ENCODE data around the gene RGS14.
"Not testable (repeated sequence)": the region's sequence is repeated elsewhere in the genome, so short reads cannot be mapped to it uniquely, and the experiment has no call there.

The RGS14 gene

DNA sequence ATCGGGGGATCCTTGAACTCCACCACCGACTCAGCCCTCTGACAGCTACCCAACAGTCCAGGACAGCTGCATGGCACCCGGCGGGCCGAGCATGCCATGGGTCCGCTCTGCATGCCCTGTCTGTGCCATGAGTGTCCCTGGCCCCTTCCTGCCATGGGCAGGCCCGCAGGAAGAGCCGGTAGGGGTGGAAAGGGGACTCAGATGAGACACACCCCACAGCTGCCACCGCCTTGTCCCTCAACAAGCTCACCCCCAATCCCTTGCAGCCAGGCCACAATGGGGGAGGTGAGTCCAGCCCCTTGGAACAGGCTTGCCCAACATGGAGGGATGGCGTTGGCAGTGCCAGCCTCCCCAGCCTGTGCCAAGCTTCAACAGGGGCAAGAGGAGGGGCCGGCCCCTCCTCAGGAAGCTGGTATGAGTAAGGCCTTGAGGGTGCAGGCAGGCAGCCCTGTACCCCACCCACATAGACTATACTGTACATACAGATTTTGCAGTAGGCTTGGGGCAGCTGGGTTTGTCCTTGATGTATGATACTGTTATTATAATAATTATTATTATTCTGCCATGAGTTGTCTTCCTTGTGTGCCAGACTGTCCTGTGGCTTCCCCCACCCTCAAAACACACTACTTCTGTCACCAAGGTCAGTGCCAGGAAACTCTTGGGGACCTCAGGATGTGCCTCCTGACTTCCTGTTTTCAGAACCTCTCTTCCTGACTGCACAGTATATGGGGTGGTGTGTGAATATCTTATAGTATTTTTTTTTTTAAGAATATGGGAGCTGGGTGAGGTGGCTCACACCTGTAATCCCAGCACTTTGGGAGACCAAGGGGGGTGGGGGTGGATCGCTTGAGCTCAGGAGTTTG lies 14.5 kb downstream of the RGS14 start:
- H3K36me3 ChIP-seq (ENCODE audit: control insufficient read depth, insufficient read depth, low read length), result 0 out of 2 replicates have a peak, but pooled peaks cover 4% of the 10 kb centered on the region
- no CpG with 5 or more reads among the region's 12 CpGs for WGBS (ENCODE audit: insufficient coverage, insufficient read length)
- no peaks in the 10 kb centered on the region for H3K9me3 ChIP-seq (ENCODE audit: control insufficient read depth, insufficient read depth, low read length)
- peaks cover 5% of the 10 kb centered on the region; the same call in 1 of the 2 replicates for H3K4me1 ChIP-seq (ENCODE audit: control insufficient read depth, insufficient read depth, low read length)
- H3K4me3 ChIP-seq (ENCODE audit: low read length), result no peak overlapping the region
- no peak overlapping the region for H3K27ac ChIP-seq (ENCODE audit: low read length)
- H3K27me3 ChIP-seq (ENCODE audit: control insufficient read depth, insufficient read depth, low read length), result no peaks in the 10 kb centered on the region
- DNase-seq (ENCODE audit: low read depth, low spot score), result no peak

DNA sequence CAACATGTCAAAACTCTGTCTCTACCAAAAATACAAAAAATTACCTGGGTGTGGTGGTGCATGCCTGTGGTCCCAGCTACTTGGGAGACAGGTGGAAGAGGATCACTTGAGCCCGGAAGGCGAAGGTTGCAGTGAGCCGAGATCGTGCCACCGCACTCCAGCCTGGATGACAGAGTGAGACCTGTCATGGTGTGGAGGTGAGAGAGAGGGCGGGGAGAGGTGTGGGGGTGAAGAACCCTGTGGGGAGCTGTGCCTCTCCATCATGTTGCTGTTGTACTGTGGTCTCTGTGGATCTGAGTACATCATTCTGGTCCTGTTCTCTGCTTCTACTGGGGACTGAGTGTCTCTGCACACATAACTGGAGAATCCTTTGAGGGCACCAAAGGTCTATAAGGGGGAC lies 15.2 kb downstream of the RGS14 start:
- H3K27ac ChIP-seq (ENCODE audit: low read length), result no peak overlapping the region
- no peaks in the 10 kb centered on the region for H3K9me3 ChIP-seq (ENCODE audit: control insufficient read depth, insufficient read depth, low read length)
- H3K27me3 ChIP-seq (ENCODE audit: control insufficient read depth, insufficient read depth, low read length), result no peaks in the 10 kb centered on the region
- H3K36me3 ChIP-seq (ENCODE audit: control insufficient read depth, insufficient read depth, low read length), result 0 out of 2 replicates have a peak, but pooled peaks cover 4% of the 10 kb centered on the region
- WGBS (ENCODE audit: insufficient coverage, insufficient read length), result no CpG with 5 or more reads among the region's 6 CpGs
- no peak for DNase-seq (ENCODE audit: low read depth, low spot score)
- no peak overlapping the region for H3K4me3 ChIP-seq (ENCODE audit: low read length)
- peaks cover 8% of the 10 kb centered on the region; the same call in 1 of the 2 replicates for H3K4me1 ChIP-seq (ENCODE audit: control insufficient read depth, insufficient read depth, low read length)

DNA sequence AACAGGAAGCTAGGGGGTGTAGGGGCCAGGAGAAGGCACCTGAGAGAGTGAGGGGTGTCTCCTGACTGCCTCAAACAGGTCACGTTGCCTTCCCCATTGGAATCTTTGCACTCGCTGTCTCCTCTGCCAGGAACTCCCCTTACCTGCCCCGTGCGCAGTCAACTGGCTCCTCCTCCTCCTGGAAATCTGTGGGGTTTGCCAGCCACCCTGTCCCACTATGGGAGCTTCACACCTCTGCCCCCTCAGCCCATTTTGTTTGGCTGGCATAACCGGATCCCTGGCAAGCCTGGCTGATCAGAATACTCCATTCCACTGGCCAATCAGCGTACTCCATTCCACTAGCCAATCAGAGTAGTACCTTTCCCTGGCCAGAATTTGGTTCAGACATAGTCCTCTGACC lies 16.1 kb downstream of the RGS14 start:
- H3K27ac ChIP-seq (ENCODE audit: low read length), result no peak overlapping the region
- H3K9me3 ChIP-seq (ENCODE audit: control insufficient read depth, insufficient read depth, low read length), result no peaks in the 10 kb centered on the region
- no peak for DNase-seq (ENCODE audit: low read depth, low spot score)
- peaks cover 8% of the 10 kb centered on the region; the same call in 1 of the 2 replicates for H3K4me1 ChIP-seq (ENCODE audit: control insufficient read depth, insufficient read depth, low read length)
- H3K36me3 ChIP-seq (ENCODE audit: control insufficient read depth, insufficient read depth, low read length), result 0 out of 2 replicates have a peak, but pooled peaks cover 4% of the 10 kb centered on the region
- WGBS (ENCODE audit: insufficient coverage, insufficient read length), result no CpG with 5 or more reads among the region's 6 CpGs
- H3K4me3 ChIP-seq (ENCODE audit: low read length), result no peak overlapping the region
- H3K27me3 ChIP-seq (ENCODE audit: control insufficient read depth, insufficient read depth, low read length), result no peaks in the 10 kb centered on the region

DNA sequence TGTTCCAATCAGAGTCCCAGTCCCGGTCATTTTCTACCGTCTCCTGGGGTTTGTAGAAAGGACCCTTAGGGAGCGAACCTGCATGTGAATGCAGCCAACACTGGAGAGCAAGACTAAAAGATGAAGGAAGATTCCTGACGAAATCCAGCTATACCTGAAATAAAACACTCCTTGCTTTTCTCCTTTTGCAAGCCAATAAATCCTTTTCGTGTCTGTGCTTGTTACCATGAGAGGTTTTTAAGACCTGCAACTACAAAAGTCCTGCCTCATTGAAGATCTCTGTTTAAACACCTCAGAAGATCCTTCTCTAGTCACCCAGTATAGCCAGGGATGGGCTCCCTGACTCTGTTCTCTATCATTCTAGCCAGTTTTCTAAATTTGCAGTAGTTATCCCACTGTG lies 16.5 kb downstream of the RGS14 start:
- Histone ChIP-seq H3K36me3 (ENCODE audit: control insufficient read depth, insufficient read depth, low read length) (0 out of 2 replicates have a peak, but pooled peaks cover 4% of the 10 kb centered on the region), H3K4me1 (ENCODE audit: control insufficient read depth, insufficient read depth, low read length) (peaks cover 8% of the 10 kb centered on the region; the same call in 1 of the 2 replicates), H3K27me3 (ENCODE audit: control insufficient read depth, insufficient read depth, low read length) (no peaks in the 10 kb centered on the region), H3K9me3 (ENCODE audit: control insufficient read depth, insufficient read depth, low read length) (no peaks in the 10 kb centered on the region), H3K27ac (ENCODE audit: low read length) (no peak overlapping the region), H3K4me3 (ENCODE audit: low read length) (no peak overlapping the region)
- DNase-seq (ENCODE audit: low read depth, low spot score), result no peak
- no CpG with 5 or more reads among the region's 5 CpGs for WGBS (ENCODE audit: insufficient coverage, insufficient read length)

DNA sequence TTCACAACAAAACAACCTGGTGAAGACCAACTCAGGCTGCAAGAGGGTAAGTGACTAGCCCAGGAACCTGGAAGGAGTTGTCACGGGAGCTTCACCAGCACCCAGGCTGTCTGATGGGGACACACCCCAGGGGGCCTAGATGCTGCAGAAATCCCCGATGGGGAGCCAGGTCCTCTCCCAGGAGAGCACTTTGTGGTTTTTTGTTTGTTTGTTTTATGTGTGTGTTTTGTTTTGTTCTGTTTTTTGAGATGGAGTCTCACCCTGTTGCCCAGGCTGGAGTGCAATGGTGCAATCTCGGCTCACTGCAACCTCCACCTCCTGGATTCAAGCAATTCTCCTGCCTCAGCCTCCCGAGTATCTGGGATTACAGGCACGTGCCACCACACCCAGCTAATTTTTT lies 17.8 kb downstream of the RGS14 start:
- not testable (repeated sequence) for H3K4me3 ChIP-seq (ENCODE audit: low read length); H3K9me3 ChIP-seq (ENCODE audit: control insufficient read depth, insufficient read depth, low read length); H3K36me3 ChIP-seq (ENCODE audit: control insufficient read depth, insufficient read depth, low read length); H3K27ac ChIP-seq (ENCODE audit: low read length); H3K27me3 ChIP-seq (ENCODE audit: control insufficient read depth, insufficient read depth, low read length); H3K4me1 ChIP-seq (ENCODE audit: control insufficient read depth, insufficient read depth, low read length); DNase-seq (ENCODE audit: low read depth, low spot score)
- no CpG with 5 or more reads among the region's 5 CpGs for WGBS (ENCODE audit: insufficient coverage, insufficient read length)

DNA sequence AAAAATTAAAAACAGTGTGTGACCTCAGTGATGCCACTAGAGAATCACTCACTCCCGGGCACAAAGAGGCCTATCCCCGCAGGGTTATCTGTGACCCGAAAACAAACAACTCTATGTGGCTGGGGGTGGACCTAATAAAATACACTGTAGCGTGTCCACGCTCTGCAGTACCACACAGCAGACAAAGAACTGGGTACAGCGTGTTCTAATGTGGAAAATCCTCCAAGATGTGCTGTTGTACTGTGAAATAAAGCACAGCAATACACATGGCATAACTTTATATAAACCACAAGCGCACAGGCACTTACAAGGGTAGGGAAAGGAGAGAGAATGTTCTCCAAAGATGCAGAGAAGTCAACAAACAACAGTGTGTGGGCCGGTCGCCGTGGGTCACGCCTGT lies 18.4 kb downstream of the RGS14 start:
- no CpG with 5 or more reads among the region's 11 CpGs for WGBS (ENCODE audit: insufficient coverage, insufficient read length)
- H3K4me3 ChIP-seq (ENCODE audit: low read length), result no peak overlapping the region
- 0 out of 2 replicates have a peak, but pooled peaks cover 4% of the 10 kb centered on the region for H3K36me3 ChIP-seq (ENCODE audit: control insufficient read depth, insufficient read depth, low read length)
- H3K27me3 ChIP-seq (ENCODE audit: control insufficient read depth, insufficient read depth, low read length), result no peaks in the 10 kb centered on the region
- no peak overlapping the region for H3K27ac ChIP-seq (ENCODE audit: low read length)
- no peaks in the 10 kb centered on the region for H3K9me3 ChIP-seq (ENCODE audit: control insufficient read depth, insufficient read depth, low read length)
- no peak for DNase-seq (ENCODE audit: low read depth, low spot score)
- H3K4me1 ChIP-seq (ENCODE audit: control insufficient read depth, insufficient read depth, low read length), result peaks cover 5% of the 10 kb centered on the region; the same call in 1 of the 2 replicates

DNA sequence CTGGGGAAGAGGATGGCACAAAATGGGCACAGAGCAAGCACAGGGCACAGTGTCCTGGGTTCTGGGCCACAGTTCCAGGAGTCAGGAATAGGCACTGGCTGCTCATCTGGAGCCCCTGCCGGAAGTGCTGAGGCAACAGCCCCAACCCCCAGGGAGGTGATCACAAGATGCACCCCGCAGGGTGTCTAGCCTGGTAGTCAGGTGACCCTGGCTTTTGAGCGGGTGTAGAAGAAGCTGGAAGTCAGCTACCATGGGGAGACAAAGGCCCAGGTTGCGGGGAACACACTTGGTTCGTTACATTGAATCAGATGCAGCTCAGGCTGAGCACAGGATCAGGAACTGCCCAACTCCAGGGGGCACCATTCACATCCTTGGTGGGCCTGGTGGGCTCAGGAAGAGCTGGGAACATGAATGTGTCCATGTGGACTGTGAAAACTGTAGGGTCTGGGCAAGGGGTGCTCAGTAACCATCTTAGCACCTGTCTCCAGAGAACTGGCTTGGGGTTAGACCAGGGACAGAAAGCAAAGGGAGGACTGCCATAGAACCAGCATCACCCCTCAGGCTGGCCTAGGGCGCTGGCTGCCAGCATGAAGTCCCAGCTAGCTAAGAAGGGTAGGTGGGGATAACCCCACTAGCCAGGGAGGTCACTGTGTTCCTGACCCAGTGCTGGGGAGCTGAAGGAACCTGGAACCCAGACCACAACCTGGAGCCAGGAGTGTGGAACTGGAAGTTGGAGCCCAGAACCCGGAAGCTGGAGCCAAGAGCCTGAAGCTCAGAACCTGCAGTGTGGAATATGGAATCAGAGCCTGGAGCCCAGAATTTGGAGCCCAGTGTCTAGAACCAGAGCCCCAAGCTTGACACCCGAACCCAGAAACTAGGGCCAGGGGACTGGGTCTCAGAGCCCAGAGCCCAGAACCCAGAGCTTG lies 20.4 kb downstream of the RGS14 start:
- no peak overlapping the region for H3K4me3 ChIP-seq (ENCODE audit: low read length)
- H3K4me1 ChIP-seq (ENCODE audit: control insufficient read depth, insufficient read depth, low read length), result peaks cover 5% of the 10 kb centered on the region; the same call in 1 of the 2 replicates
- no peaks in the 10 kb centered on the region for H3K9me3 ChIP-seq (ENCODE audit: control insufficient read depth, insufficient read depth, low read length)
- no CpG with 5 or more reads among the region's 8 CpGs for WGBS (ENCODE audit: insufficient coverage, insufficient read length)
- no peak overlapping the region for H3K27ac ChIP-seq (ENCODE audit: low read length)
- H3K36me3 ChIP-seq (ENCODE audit: control insufficient read depth, insufficient read depth, low read length), result no peaks in the 10 kb centered on the region
- no peaks in the 10 kb centered on the region for H3K27me3 ChIP-seq (ENCODE audit: control insufficient read depth, insufficient read depth, low read length)
- DNase-seq (ENCODE audit: low read depth, low spot score), result no peak

DNA sequence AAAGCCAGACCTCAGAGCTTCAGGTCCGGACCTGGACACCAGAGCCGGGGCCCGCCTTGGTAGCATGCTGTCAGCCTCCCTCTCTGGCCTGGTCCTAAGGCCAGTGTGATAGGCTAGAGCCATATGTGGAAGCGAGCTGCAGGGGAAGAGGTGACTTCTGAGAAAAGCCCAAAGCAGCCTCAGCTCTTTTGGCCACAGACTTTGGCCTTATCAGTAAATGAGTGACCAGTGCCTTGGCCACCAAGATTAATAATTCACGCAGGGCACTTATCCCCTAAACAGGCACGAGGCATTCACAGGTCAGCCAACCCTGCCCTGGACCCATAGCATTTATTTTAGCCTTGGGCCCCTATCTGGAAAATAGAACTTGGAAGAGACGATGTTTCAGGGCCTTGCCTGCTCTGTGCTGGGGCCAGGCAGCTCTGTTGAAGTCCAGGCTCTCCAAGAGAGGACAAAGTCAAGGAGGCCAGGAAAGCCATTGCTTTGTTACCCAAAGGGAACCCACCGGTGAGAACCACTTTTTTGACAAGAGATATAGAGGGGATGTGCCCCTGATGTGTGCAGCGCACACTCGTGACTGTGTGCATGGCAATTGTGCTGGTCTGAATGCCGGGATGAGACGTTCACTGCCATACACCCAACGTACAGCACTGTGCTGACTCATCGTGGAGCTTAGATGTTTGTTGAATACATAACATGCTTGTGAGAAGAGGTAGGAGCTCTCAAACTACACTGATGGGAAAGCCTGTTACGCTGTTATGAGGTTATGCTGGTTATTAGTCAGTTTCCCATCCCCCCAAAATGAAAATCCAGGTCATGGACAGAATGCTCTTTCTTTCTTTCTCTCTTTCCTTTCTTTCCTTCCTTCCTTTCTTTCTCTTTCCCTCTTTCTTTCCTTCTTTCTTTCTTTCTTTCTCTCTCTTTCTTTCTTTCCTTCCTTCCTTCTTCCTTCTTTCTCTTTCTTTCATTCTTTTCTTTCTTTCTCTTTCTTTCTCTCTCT lies 21.5 kb downstream of the RGS14 start:
- no CpG with 5 or more reads among the region's 15 CpGs for WGBS (ENCODE audit: insufficient coverage, insufficient read length)
- peaks cover 3% of the 10 kb centered on the region; the same call in 1 of the 2 replicates for H3K4me1 ChIP-seq (ENCODE audit: control insufficient read depth, insufficient read depth, low read length)
- no peak for DNase-seq (ENCODE audit: low read depth, low spot score)
- no peaks in the 10 kb centered on the region for H3K36me3 ChIP-seq (ENCODE audit: control insufficient read depth, insufficient read depth, low read length)
- H3K9me3 ChIP-seq (ENCODE audit: control insufficient read depth, insufficient read depth, low read length), result no peaks in the 10 kb centered on the region
- H3K27me3 ChIP-seq (ENCODE audit: control insufficient read depth, insufficient read depth, low read length), result no peaks in the 10 kb centered on the region
- no peak overlapping the region for H3K27ac ChIP-seq (ENCODE audit: low read length)
- H3K4me3 ChIP-seq (ENCODE audit: low read length), result no peak overlapping the region

DNA sequence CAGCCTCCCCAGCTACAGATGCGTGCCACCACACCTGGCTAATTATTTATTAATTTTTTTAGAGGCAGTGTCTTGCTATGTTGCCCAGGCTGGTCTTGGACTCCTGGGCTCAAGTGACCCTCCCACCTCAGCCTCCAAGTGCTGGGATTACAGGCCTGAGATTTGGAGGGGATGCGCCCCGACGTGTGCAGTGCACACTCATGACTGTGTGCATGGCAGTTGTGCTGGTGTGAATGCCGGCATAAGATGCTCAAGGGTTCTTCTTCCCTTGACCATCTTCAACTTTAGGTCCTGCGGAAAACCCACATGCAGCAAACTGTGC lies 23.0 kb downstream of the RGS14 start:
- WGBS (ENCODE audit: insufficient coverage, insufficient read length), result no CpG with 5 or more reads among the region's 6 CpGs
- no peak for DNase-seq (ENCODE audit: low read depth, low spot score)
- Histone ChIP-seq H3K27ac (ENCODE audit: low read length) (no peak overlapping the region), H3K36me3 (ENCODE audit: control insufficient read depth, insufficient read depth, low read length) (no peaks in the 10 kb centered on the region), H3K27me3 (ENCODE audit: control insufficient read depth, insufficient read depth, low read length) (no peaks in the 10 kb centered on the region), H3K4me3 (ENCODE audit: low read length) (no peak overlapping the region), H3K9me3 (ENCODE audit: control insufficient read depth, insufficient read depth, low read length) (no peaks in the 10 kb centered on the region), H3K4me1 (ENCODE audit: control insufficient read depth, insufficient read depth, low read length) (peaks cover 3% of the 10 kb centered on the region; the same call in 1 of the 2 replicates)

Measured in iPS DF 6.9 (cell line).